HG03565 (cell line): ENCODE results near the gene TMEM52.

Experiments used
- ATAC-seq: cut with Tn5 transposase; IDR thresholded peaks from one replicate; pipeline ENCODE4 v1.9.1; 2021; ENCODE audit warnings: mild to moderate bottlenecking, moderate library complexity; ENCODE audit not compliant: unreplicated experiment

Gene TMEM52

DNA sequence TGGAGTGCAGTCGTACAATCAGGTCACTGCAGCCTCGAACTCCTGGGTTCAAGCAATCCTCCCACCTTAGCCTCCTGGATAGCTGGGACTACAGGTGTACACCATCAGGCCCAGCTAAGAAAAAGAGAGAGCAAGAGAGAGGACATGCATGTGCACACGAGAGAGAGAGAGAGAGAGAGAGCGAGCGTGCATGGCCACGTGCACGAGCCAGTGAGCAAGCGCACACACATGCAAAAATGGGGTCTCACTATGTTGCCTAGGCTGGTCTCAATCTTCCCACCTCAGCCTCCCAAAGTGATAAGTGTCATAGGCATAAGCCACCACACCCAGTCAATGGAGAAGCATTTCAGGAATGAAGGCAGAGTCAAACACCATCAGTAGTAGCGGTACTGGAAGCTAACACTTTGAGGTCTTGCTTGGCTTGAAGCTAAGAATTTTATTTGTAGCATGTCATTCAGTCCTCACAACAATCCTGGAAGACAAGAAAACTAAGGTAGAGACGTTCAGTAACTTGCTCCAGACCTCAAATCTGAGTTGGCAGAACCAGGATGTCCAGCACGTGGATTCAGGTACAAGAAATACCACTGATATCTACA is 42.6 kb downstream of the TMEM52 start:
- ATAC-seq = no peak

DNA sequence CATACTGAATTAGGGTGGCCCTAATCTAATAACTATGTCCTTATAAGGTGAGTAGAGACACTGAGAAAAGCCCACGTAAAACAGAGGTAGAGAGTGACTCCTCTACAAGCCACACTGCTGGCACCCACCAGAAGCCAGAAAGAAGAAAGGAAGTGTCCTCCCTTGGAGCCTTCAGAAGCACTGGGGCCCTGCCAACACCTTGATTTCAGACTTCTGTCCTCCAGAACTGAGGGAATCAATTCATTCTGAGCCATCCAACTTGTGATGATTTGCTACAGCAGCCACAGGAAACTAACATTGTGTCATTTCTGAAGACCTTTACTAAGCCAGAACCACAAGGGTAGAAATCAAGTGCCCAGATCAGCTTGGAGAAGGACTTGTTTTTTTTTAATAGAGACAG is 43.1 kb downstream of the TMEM52 start:
- no peak for ATAC-seq

DNA sequence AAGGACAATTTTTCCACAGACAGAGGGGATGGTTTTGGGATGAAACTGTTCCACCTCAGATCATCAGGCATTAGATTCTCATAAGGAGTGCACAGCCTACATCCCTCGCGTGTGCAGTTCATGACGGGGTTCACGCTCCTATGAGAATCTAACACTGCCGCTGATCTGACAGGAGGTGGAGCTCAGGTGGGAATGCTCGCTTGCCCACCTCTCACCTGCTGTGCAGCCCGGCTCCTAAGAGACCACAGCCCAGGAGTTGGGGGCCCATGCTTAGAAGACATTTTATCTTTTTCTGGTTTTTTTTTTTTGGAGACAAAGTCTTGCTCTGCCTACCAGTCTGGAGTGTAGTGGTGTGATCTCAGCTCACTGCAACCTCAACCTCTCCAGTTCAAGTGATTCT is 44.2 kb downstream of the TMEM52 start:
- ATAC-seq = no peak

DNA sequence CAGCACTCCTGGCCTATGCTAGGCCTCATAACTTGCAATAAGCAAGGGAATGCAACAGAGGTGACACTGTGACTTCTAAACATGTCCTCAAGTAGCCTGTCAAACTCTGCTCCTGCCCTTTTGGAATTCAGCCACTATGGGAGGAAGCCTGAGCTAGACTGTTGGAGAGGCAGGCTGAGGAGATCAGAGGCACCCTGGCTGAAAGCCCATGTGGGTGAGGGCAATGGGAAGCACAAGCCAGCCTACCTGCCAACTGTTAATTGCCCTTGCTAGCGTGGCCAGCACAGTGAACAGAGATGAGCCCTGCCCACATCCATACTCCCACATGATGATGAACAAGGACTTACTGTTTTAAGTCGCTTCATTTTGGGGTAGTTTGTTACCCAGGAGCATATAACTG is 45.9 kb downstream of the TMEM52 start:
- ATAC-seq = no peak

DNA sequence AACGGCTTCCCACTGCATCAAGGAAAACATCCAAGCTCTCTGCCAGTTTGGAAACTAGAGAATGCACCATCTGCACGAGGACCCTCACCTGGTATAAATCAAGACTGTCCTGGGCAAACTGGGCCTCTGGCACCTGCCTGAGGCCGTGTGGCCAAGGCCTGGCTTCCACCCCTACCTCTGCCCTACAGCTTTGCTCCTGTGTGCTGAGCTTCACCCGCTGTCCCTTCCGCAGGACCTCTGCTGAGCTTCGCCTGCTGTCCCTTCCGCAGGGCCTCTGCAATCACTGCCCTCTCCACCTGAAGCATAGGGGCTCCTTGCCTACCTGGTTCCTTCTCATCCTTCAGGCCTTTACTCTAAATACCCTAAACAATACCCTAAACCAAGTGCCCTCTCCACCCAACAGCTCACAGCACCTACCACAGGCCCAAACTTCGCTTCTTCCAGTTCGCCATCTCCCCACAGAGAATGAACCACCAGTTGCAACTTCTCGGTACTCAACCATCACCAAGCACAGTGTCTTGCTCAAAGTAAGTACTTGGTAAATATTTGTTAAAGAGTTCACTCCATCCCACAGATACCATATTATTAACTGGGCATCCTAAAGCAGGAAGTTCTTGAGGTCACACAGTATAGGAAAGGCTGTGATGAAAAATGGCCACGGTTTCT is 46.6 kb downstream of the TMEM52 start:
- ATAC-seq = no peak

DNA sequence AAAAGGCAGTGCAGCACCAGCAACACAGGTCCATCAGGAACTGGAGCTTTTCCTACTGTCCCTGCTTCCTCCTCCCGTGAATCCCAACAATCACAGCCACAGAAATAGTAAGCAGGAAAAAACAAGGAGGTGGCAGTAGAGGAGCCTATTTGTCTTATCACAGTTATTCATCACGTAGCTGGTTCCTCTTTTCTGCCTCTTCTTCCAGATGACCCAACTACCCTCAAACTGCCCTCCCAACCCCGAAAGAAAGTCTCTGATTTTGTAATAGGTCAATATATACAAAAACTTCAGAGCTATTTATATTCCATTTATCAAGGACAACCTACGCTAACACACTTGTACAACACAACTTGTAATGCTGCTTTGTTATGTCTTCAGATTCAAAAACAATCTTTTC is 49.6 kb downstream of the TMEM52 start:
- no peak for ATAC-seq
